PC-9 (cell line): Measurements from ENCODE around the gene GMNC.

ENCODE experiments used
- CTCF ChIP-seq: fragments of 200-600 bp; sonication (generic); conservative IDR thresholded peaks from 2 replicates; pipeline ENCODE4 v1.6.1; 2017; ENCODE audit warnings: mixed run types, antibody characterized with exemption, mild to moderate bottlenecking, moderate library complexity
- EZH2 ChIP-seq: fragments of 200-600 bp; sonication (generic); IDR thresholded peaks from 2 replicates; pipeline ENCODE4 v1.8.0; 2017; ENCODE audit warnings: antibody characterized with exemption, low read depth

- TF ChIP-seq CTCF, result no peak
- no peak for TF ChIP-seq EZH2
Observed at GRCh38 chr3:190847436-190847835, 15.1 kb downstream of the GMNC start.
